Right lobe of liver (tissue), 6 donors: ENCODE measurements around the gene GULP1. TPM values are rescaled to one million over a fixed set of nuclear protein-coding genes. Genes with fewer than 3 reads are reported as not detected.
A peak's percentile ranks its signal among the peaks of the same experiment; 100 is the strongest.

Experiments
- ATAC-seq, 4 donors: fragments of 200-7000 bp; cut with Tn5 transposase; one replicate each; pipeline ENCODE4 v1.9.1; 2020; ENCODE audit warnings: mild to moderate bottlenecking in 4 of 4, moderate library complexity in 4 of 4
- DNase-seq, 3 donors: peaks; one replicate each; pipeline ENCODE4 v3.0.0-alpha.2; 2020
- H3K27ac ChIP-seq, 3 donors: fragments of 200-600 bp; one replicate each; pipeline ENCODE4 v1.8.0; 2022
- H3K27me3 ChIP-seq, 2 donors: fragments of 200-600 bp; one replicate each; pipeline ENCODE4 v1.8.0; 2022
- H3K36me3 ChIP-seq, 4 donors: fragments of 200-600 bp; sonication (generic) in 1 of 4; one replicate each; pipeline versions ENCODE4 v1.5.1 to v1.8.0; 2017 to 2022; ENCODE audit warnings: control low read depth in 1 of 4
- H3K4me1 ChIP-seq, 4 donors: fragments of 200-600 bp; sonication (generic) in 1 of 4; one replicate each; pipeline versions ENCODE4 v1.5.1 to v1.8.0; 2017 to 2022; ENCODE audit warnings: control low read depth in 1 of 4
- H3K4me3 ChIP-seq, 3 donors: fragments of 200-600 bp; one replicate each; pipeline ENCODE4 v1.8.0; 2022
- H3K9me3 ChIP-seq, 4 donors: fragments of 200-600 bp; sonication (generic) in 1 of 4; one replicate each; pipeline versions ENCODE4 v1.5.1 to v1.8.0; 2017 to 2022; ENCODE audit warnings: control low read depth in 1 of 4
- POLR2A ChIP-seq: fragments of 450-650 bp; IDR thresholded peaks from one replicate; pipeline ENCODE4 v1.6.1; 2017; ENCODE audit warnings: antibody characterized with exemption, mild to moderate bottlenecking
- WGBS: methylation state at CpG from one replicate; pipeline ENCODE4 v1.1.6; 2018; ENCODE audit warnings: low coverage, low lambda C conversion rate; ENCODE audit not compliant: insufficient coverage; ENCODE audit errors: missing lambda C conversion rate; 5-methylcytosine and 5-hydroxymethylcytosine counted together
- intact Hi-C, 2 donors: fragments of 100-400 bp; cut with DNase I; formaldehyde crosslinking; loops; one replicate each; pipeline versions ENCODE4 v1.11.2 to v1.14.1; 2022
- total RNA-seq, 6 experiments: library from RNA; depleted of rRNA in 2 of 6; stranded (reverse); fragments of >200 nt in 2 of 6; fragmentation: NEBNext Ultra II Directional in 3 of 6; extraction: Animal tissue kit (Norgen Biotek cat#: 25700) in 3 of 6; gene quantifications; one replicate each; pipeline versions ENCODE4 v1.1.0 to v1.2.4, GENCODE V29; 2016 to 2023
- TF ChIP-seq, protein P1 (sequence below), 4 donors: fragments of 200-600 bp in 3 of 4; fragments of 450-650 bp in 1 of 4; IDR thresholded peaks; one replicate each; pipeline versions ENCODE4 v1.5.1 to v1.8.0; 2016 to 2022; ENCODE audit warnings: antibody characterized with exemption in 4 of 4, mild to moderate bottlenecking in 2 of 4
- donor health status: DM: no; HTN: yes; CAD: no.
- donor health status: DM: no; HTN: no; CAD: no.
- donor health status: DM: no; HTN: no; CAD: no.
- donor health status: DM: no; HTN: yes; CAD: no.
- donor health status: DM: no; HTN: yes; CAD: no.

Gene GULP1
- total RNA-seq, 6 experiments from 2014 or later, result 0.42 to 4.4 (median 0.89) TPM

DNA sequence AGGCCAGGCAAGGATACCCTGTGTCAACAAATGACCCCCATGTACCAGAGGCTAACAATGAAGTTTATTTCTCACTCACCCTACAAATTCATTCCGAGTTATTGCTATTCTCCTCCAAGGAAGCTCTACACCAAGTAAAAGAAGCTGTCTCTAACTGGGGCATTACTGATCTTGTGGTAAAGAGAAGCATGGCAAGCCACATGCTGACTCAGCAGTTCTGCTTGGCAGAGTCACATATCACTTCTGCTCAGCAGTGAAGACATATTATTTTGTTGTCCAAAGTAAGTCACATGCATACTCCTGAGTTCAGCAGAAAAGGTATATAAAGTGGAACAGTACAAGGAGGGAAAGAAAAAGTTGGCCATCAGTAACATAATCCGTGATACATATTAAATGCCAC is 315.8 kb downstream of the GULP1 start:
- no peak for ATAC-seq
- Histone ChIP-seq H3K9me3 (no peaks in the 10 kb centered on the region), H3K4me1 (no peaks in the 10 kb centered on the region), H3K36me3 (no peaks in the 10 kb centered on the region), H3K27me3 (no peaks in the 10 kb centered on the region), H3K4me3 (no peak overlapping the region), H3K27ac (no peak overlapping the region)
- WGBS, result 31% methylated on average over 2 of the region's 2 CpGs
- intact Hi-C loops, result no loop called here
- no peak for DNase-seq
- TF ChIP-seq, protein P1, sequence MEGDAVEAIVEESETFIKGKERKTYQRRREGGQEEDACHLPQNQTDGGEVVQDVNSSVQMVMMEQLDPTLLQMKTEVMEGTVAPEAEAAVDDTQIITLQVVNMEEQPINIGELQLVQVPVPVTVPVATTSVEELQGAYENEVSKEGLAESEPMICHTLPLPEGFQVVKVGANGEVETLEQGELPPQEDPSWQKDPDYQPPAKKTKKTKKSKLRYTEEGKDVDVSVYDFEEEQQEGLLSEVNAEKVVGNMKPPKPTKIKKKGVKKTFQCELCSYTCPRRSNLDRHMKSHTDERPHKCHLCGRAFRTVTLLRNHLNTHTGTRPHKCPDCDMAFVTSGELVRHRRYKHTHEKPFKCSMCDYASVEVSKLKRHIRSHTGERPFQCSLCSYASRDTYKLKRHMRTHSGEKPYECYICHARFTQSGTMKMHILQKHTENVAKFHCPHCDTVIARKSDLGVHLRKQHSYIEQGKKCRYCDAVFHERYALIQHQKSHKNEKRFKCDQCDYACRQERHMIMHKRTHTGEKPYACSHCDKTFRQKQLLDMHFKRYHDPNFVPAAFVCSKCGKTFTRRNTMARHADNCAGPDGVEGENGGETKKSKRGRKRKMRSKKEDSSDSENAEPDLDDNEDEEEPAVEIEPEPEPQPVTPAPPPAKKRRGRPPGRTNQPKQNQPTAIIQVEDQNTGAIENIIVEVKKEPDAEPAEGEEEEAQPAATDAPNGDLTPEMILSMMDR (IDR thresholded peaks at IDR 0.05), result no peak
- no peak for TF ChIP-seq POLR2A

DNA sequence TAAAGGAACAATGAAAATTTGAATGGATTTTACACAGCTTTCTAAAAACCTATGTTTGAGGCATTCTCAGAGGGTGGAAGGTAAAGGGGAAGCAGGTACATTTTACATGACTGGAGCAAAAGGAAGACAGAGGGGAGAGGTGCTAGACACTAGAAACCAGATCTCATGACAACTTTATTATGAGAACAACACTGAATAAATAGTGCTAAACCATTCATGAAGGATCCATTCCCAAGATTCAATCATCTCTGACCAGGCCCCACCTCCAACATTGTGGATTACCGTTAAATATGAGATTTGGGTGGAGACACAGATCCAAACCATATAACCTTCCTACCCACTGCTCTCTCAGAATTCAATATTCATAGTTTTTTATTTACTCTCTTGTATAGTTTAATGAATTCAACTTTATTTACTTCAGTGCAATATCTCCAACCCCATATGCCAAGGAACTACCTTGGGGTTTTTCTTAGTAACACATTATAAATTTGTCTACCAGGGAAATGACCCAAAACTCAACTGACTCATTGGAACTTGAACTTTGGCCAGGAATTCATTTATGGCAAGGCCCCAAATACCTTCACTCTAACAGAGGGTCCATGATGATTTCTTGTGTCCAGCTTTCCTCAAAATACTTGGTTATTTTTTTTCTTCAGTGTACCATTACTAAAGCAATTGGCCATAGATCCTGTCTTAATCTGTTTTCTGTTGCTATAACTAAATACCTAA is 317.8 kb downstream of the GULP1 start:
- Histone ChIP-seq H3K27ac (no peak overlapping the region), H3K4me3 (no peak overlapping the region), H3K27me3 (no peaks in the 10 kb centered on the region), H3K36me3 (no peaks in the 10 kb centered on the region), H3K4me1 (no peaks in the 10 kb centered on the region), H3K9me3 (no peaks in the 10 kb centered on the region)
- ATAC-seq, result no peak
- intact Hi-C loops, result no loop called here
- DNase-seq, result no peak
- TF ChIP-seq, protein P1 (IDR thresholded peaks at IDR 0.05), result no peak
- no peak for TF ChIP-seq POLR2A
- WGBS, result no CpG with 5 or more reads among the region's 1 CpG

GRCh38 chr2:188610050-188610444 is 318.4 kb downstream of the GULP1 start:
- no peak overlapping the region for H3K27ac ChIP-seq
- H3K9me3 ChIP-seq, result no peaks in the 10 kb centered on the region
- H3K4me3 ChIP-seq, result no peak overlapping the region
- TF ChIP-seq, protein P1 (IDR thresholded peaks at IDR 0.05), result no peak
- TF ChIP-seq POLR2A, result no peak
- ATAC-seq (no peak), DNase-seq (no peak)
- intact Hi-C loops, result no loop called here
- H3K36me3 ChIP-seq, result no peaks in the 10 kb centered on the region
- no CpG with 5 or more reads among the region's 2 CpGs for WGBS
- H3K4me1 ChIP-seq, result no peaks in the 10 kb centered on the region
- H3K27me3 ChIP-seq, result no peaks in the 10 kb centered on the region

GRCh38 chr2:188610827-188611226 is 319.2 kb downstream of the GULP1 start:
- H3K36me3 ChIP-seq, result no peaks in the 10 kb centered on the region
- ATAC-seq (peak in 1 of 4 donors; percentile 25), DNase-seq (no peak)
- no peaks in the 10 kb centered on the region for H3K27me3 ChIP-seq
- H3K27ac ChIP-seq, result no peak overlapping the region
- intact Hi-C loops, result no loop called here
- H3K4me3 ChIP-seq, result no peak overlapping the region
- TF ChIP-seq POLR2A, result no peak
- TF ChIP-seq, protein P1 (IDR thresholded peaks at IDR 0.05), result no peak
- H3K9me3 ChIP-seq, result no peaks in the 10 kb centered on the region
- 50% methylated on average over 2 of the region's 2 CpGs for WGBS
- no peaks in the 10 kb centered on the region for H3K4me1 ChIP-seq
